IMR-90 (cell line): ENCODE results near the gene KDM6A.

Source experiments
- CEBPB ChIP-seq: IDR thresholded peaks from 2 replicates; pipeline ENCODE4 v1.6.1; 2012; ENCODE audit warnings: low read depth, low read length, improper control_type of control experiment
- CHD1 ChIP-seq: IDR thresholded peaks from 2 replicates; pipeline ENCODE4 v1.6.1; 2012; ENCODE audit warnings: low read depth, low read length, improper control_type of control experiment
- CTCF ChIP-seq: conservative IDR thresholded peaks from 2 replicates; pipeline ENCODE4 v1.5.1; 2012; ENCODE audit warnings: mild to moderate bottlenecking, low read depth, low read length, improper control_type of control experiment
- FOS ChIP-seq: fragments of 150-350 bp; IDR thresholded peaks from 2 replicates; pipeline ENCODE4 v1.6.1; 2016; ENCODE audit warnings: low read depth, low read length
- MAFK ChIP-seq: IDR thresholded peaks from 2 replicates; pipeline ENCODE4 v1.6.1; 2012; ENCODE audit warnings: low read depth, low read length, improper control_type of control experiment
- MAZ ChIP-seq: IDR thresholded peaks from 2 replicates; pipeline ENCODE4 v1.6.1; 2012; ENCODE audit warnings: low read depth, mild to moderate bottlenecking, low read length, improper control_type of control experiment, moderate library complexity, borderline replicate concordance
- NFE2L2 ChIP-seq: fragments of 150-350 bp; IDR thresholded peaks from 2 replicates; pipeline ENCODE4 v1.6.1; 2016; ENCODE audit warnings: low read depth, mild to moderate bottlenecking, low read length
- POLR2A ChIP-seq: IDR thresholded peaks from 2 replicates; pipeline ENCODE4 v1.6.1; 2012; ENCODE audit warnings: mild to moderate bottlenecking, low read depth, low read length
- RAD21 ChIP-seq: IDR thresholded peaks from 2 replicates; pipeline ENCODE4 v1.6.1; 2012; ENCODE audit warnings: low read length, improper control_type of control experiment
- SMC3 ChIP-seq: fragments of 150-350 bp; IDR thresholded peaks from 2 replicates; pipeline ENCODE4 v1.6.1; 2016; ENCODE audit warnings: low read depth, mild to moderate bottlenecking, antibody characterized with exemption, low read length, moderate library complexity
- TF ChIP-seq, protein P1 (sequence below): fragments of 150-350 bp; IDR thresholded peaks from 2 replicates; pipeline ENCODE4 v1.6.1; 2017; ENCODE audit warnings: mild to moderate bottlenecking, antibody characterized with exemption, low read length, low read depth
- TF ChIP-seq, protein P2 (sequence below): fragments of 150-350 bp; IDR thresholded peaks from 2 replicates; pipeline ENCODE4 v1.6.1; 2016; ENCODE audit warnings: low read depth, mild to moderate bottlenecking, low read length, moderate library complexity, borderline replicate concordance

DNA sequence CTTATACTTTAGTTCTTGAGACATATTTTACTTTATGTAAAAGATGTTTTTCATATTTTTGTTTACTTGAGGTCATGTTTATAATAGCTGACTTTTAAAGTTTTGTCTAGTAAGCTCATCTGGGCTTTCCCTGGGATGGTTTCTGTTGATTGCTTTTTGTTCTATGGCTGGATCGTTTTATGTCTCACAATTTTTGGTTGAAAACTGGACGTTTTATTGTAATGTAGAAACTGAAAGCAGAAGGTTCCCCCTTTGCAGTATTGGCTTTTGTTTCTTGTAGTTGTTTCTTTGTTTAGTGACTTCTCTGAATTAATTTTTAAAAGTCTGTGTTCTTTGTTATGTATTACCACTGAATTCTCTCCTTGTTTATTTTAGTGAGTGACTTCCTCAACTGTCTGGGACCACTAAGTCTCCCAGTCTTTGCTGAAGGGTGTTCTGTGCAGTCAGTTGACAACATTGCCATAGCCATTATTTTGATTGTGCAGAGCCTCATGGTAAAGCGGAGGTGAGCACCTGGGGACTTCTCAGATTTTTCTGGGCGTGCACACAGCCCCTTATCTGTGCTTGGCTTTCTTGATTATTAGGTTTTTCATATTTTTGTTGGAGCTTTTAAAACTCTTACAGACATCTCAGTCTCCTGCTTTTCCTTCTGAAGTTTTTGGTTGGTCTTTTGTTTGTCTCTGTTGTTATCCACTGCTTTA is 31.0 kb downstream of the KDM6A start:
- TF ChIP-seq FOS (no peak), CTCF (no peak), MAFK (no peak), POLR2A (no peak), MAZ (no peak), SMC3 (no peak), CHD1 (no peak), RAD21 (no peak), NFE2L2 (no peak), CEBPB (no peak)
- TF ChIP-seq, protein P1, sequence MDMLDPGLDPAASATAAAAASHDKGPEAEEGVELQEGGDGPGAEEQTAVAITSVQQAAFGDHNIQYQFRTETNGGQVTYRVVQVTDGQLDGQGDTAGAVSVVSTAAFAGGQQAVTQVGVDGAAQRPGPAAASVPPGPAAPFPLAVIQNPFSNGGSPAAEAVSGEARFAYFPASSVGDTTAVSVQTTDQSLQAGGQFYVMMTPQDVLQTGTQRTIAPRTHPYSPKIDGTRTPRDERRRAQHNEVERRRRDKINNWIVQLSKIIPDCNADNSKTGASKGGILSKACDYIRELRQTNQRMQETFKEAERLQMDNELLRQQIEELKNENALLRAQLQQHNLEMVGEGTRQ = no peak
- TF ChIP-seq, protein P2, sequence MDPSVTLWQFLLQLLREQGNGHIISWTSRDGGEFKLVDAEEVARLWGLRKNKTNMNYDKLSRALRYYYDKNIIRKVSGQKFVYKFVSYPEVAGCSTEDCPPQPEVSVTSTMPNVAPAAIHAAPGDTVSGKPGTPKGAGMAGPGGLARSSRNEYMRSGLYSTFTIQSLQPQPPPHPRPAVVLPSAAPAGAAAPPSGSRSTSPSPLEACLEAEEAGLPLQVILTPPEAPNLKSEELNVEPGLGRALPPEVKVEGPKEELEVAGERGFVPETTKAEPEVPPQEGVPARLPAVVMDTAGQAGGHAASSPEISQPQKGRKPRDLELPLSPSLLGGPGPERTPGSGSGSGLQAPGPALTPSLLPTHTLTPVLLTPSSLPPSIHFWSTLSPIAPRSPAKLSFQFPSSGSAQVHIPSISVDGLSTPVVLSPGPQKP = no peak
